Astrocyte of the spinal cord (primary cell): ENCODE measurements around the gene KLF15.

ENCODE experiments used
- DNase-seq: peaks from one replicate; pipeline ENCODE4 v3.0.0; 2011; ENCODE audit warnings: low read depth, low spot score
- H3K4me3 ChIP-seq: 2 replicates; pipeline ENCODE4 v1.5.1; 2011; ENCODE audit warnings: low read depth, mild to moderate bottlenecking, low read length, moderate library complexity
- CTCF ChIP-seq: IDR thresholded peaks from 2 replicates; pipeline ENCODE4 v1.5.1; 2012; ENCODE audit warnings: low read depth, mild to moderate bottlenecking, low read length, inconsistent platforms
- in situ Hi-C: cut with HindIII; loops from 2 replicates; pipeline ENCODE4 v1.10.0; 2017; ENCODE audit warnings: low sequenced_read_pairs

KLF15 gene

GRCh38 chr3:126310816-126311215 is 46.4 kb downstream of the KLF15 start:
- no peak for DNase-seq
- H3K4me3 ChIP-seq, result no peak overlapping the region
- TF ChIP-seq CTCF, result no peak
- in situ Hi-C loops, result no loop called here

GRCh38 chr3:126309861-126310655 is 47.1 kb downstream of the KLF15 start:
- in situ Hi-C loops, result no loop called here
- TF ChIP-seq CTCF, result no peak
- no peak for DNase-seq
- no peak overlapping the region for H3K4me3 ChIP-seq

- in situ Hi-C loops, result no loop called here
- no peak for TF ChIP-seq CTCF
- no peak overlapping the region for H3K4me3 ChIP-seq
- no peak for DNase-seq
Measured at GRCh38 chr3:126309165-126309564, 48.0 kb downstream of the KLF15 start.

- DNase-seq, result no peak
- in situ Hi-C loops, result no loop called here
- TF ChIP-seq CTCF, result no peak
- H3K4me3 ChIP-seq, result no peak overlapping the region
Measured at GRCh38 chr3:126308394-126309125, 48.6 kb downstream of the KLF15 start.

- no peak overlapping the region for H3K4me3 ChIP-seq
- TF ChIP-seq CTCF, result no peak
- in situ Hi-C loops, result no loop called here
- no peak for DNase-seq
Measured at GRCh38 chr3:126307591-126308393, 49.4 kb downstream of the KLF15 start.

GRCh38 chr3:126306888-126307482 is 50.2 kb downstream of the KLF15 start:
- in situ Hi-C loops, result no loop called here
- no peak for TF ChIP-seq CTCF
- H3K4me3 ChIP-seq, result no peak overlapping the region
- no peak for DNase-seq
